RCC 7860 (cell line): Measurements from ENCODE around the gene CDC45.

Source experiments
- DNase-seq: peaks from one replicate; pipeline ENCODE4 v3.0.0-alpha.2; 2015; ENCODE audit warnings: low spot score
- FAIRE-seq: peaks from 2 replicates; lab custom pipeline; 2012; peaks lifted over from hg19 to GRCh38; lab: Jason Lieb, UNC

The CDC45 gene

GRCh38 chr22:19447330-19448075, 32.2 kb upstream of the CDC45 start, which contains the start of gene C22orf39:
Gene C22orf39, minus strand, starts transcription at chr22:19447711. Its CDS starts 23 bp downstream, at chr22:19447688.
- DNase-seq (peak; percentile 85), FAIRE-seq (no peak)

GRCh38 chr22:19448076-19448607, 31.6 kb upstream of the CDC45 start:
- FAIRE-seq, result no peak
- DNase-seq, result no peak

DNA sequence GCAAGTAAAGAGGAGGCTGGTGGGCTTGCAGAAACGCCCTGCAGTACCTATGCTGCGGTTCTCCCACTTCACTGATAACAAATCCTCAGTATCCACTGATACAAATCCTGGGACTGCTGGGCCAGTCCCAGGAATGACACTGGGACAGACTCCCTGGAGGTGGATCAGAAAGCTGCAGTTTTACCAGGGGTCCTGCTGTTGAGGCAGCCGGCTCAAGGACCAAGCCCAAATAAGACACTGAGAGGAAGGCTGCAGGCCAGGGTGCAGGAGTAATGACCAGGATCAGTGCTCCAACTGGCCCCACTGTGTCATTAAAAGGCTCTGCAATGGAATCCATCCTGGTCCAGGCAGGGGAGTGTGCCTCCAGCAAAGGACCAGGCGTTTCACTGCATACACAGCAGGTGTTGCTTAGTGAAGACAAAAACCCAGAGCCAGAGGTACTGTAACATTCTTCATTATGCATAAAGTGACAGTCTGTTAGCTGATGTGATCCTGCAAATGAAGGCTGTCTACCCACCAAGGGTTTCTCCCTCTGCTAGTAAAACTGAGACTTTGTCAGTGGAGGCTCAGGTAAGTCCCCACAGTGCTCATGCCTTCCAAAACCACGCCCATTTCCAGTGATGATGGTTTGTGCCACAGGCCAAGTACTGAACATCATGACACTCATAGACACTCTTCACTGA, 30.8 kb upstream of the CDC45 start:
- FAIRE-seq, result no peak
- DNase-seq, result no peak

GRCh38 chr22:19449422-19449767, 30.3 kb upstream of the CDC45 start:
- DNase-seq, result no peak
- no peak for FAIRE-seq

- DNase-seq (no peak), FAIRE-seq (no peak)
These were observed 29.2 kb upstream of the CDC45 start for GRCh38 chr22:19450363-19451175.

DNA sequence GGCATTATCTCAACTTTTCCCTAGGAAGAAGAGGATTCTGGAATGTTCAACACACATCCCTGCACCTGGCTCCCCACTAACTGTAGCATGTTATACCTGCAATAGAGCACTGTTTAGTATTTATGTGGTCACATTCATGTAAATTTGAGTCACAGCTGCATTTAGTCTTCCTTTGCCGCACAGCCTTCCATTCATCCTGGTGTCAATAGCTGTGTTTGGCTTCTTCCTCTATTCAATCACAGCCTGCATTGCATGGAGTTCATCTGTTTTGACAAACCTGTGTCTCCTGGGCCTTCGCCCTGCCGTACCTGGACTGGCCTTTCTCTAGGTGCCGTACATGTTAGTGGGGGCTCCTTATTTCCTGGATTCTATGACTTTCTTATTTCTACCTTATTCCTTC, 28.1 kb upstream of the CDC45 start:
- DNase-seq (no peak), FAIRE-seq (no peak)

GRCh38 chr22:19453718-19454117, 26.0 kb upstream of the CDC45 start:
- DNase-seq (no peak), FAIRE-seq (no peak)

- FAIRE-seq, result no peak
These were observed 25.6 kb upstream of the CDC45 start for GRCh38 chr22:19454156-19454555.

GRCh38 chr22:19455033-19455432, 24.7 kb upstream of the CDC45 start:
- DNase-seq (no peak), FAIRE-seq (no peak)

More at GRCh38 chr22:19454156-19454555, 25.6 kb upstream of the CDC45 start:
- DNase-seq, result no peak

DNA sequence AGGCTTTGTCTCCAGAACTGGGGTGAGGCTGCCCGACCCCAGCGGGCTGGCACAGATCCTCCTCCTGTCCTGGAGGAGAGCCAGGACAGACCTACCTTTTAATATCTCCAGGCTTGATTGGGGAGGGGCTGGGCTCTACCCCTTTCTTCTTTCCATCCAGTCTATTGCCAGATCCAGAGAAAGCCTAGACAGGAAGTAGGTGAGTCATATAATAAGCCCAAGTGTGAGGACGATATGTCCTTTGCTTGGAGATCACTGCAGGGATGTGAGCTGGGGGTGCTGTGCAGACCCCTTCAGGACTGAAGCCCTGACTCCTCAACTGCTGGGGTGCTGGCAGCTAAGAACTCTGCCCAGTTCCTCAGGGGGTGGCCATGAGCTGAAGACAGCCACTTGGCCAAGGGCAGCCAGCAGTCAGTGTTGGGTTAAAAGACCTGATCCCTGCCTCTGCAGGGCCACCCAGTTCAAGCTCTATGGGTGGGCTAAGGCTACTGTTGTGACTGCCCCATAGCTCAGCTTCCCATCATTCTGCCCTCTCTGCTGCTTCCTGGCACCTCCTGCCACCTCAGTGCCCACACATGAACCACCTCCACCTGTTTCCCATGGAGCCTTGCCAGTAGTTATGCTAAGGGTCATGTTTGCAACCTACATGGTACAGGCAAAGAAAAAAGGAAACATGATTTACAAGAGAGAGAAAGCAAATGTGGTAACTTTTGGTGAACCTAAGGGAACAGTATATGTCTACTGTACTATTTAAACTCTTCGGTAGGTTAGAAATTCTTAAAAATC, 23.9 kb upstream of the CDC45 start:
- DNase-seq (no peak), FAIRE-seq (no peak)

DNA sequence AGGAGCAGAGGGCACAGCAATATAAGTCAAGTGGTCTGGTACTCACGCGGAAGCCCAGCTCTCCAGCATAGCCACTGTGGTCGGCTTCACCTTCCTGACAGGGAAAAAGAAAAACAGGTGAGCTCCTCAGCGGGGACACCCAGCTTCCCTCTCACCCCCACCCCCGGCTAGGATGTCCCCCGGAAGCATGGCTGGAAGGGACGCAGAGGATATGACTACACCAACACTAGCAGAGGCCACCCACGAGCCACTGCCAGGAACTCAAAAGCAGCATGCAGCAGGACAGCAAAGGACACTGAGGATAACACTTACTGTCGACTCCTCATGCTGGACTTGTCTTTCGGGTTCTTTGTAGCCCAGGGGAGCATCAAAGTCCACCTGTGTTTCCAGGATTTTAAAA, 23.2 kb upstream of the CDC45 start:
- no peak for FAIRE-seq
- no peak for DNase-seq

- DNase-seq (no peak), FAIRE-seq (no peak)
These were observed 21.8 kb upstream of the CDC45 start for GRCh38 chr22:19457828-19458428.

DNA sequence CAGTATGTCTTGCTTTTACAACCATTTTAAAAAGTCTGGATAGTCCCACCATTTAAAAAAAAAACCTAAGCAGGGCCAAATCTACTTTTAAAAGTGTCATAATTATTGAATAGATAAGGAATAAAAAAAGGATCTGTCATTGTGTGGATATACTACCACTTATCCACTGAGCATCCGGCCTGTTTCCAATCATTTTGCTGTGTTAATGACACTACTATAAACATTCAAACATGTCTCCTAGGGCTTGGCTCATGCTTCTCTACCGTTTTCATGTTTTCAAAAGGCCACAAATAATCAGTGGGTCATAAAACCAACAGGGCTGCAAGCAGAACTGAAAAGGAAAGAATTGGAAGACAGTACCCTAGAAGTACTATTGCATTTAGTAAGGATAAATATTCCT, 19.7 kb upstream of the CDC45 start:
- no peak for DNase-seq
- FAIRE-seq, result no peak

- no peak for DNase-seq
- no peak for FAIRE-seq
These were observed 18.2 kb upstream of the CDC45 start for GRCh38 chr22:19461506-19461905.

GRCh38 chr22:19463008-19463407, 16.7 kb upstream of the CDC45 start:
- DNase-seq (no peak), FAIRE-seq (no peak)

- FAIRE-seq (no peak), DNase-seq (no peak)
These were observed 15.9 kb upstream of the CDC45 start for GRCh38 chr22:19463491-19464469.

DNA sequence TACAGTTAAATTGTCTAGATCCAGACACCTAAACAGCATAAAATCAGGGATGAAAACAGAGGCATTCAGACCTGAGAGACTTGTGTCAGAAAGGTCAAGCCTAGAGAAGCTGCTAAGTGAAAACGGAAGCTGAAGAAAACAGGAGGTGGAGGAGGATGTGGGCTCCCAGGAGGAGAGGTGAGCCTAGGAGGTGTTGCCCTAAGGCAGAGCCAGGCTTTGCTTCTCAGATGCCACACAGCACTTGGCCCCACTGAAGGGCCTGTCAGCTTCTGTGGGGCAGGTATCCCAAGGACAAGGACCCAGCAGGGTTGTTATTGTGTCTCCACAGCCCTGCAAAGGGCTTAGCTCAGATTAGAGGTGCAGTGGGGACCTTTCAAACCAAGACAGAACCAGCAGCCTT, 15.2 kb upstream of the CDC45 start:
- DNase-seq, result no peak
- FAIRE-seq, result no peak

GRCh38 chr22:19464975-19465374, 14.7 kb upstream of the CDC45 start:
- FAIRE-seq, result no peak
- DNase-seq, result no peak

GRCh38 chr22:19466126-19466716, 13.5 kb upstream of the CDC45 start:
- no peak for FAIRE-seq
- DNase-seq, result no peak
